ENCODE data around the gene ARHGAP15. TPM values are rescaled to one million over a fixed set of nuclear protein-coding genes. Genes with fewer than 3 reads are reported as not detected.

ARHGAP15 gene
- total RNA-seq, 1 donor from 2014 or later = 0.51 TPM

DNA sequence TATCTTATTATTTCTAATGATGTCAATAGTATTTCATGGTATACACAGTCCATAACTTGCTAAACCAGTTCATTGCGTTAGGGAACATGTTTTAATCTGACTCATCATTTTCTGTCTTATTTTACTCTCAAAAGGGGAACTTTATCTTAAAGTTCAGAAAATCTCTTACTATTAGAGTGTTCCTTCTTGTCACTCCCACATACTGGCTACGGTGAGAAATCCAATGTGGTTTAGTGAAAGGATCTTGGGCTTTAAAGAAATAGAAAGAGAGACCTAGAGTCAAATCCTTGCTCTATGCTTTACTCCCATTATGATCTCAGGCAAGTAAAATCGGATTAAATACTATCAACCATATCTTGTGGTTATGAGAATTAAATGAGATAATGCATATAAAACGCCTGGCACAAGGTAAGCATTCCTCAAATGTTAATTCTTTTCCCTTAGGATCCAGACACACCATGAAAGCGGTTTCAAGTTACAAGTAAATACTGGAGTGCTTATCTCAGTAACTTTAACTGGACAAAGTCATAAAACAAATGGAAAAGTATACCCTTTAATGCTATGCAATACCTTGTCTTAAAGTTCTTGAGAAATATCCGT is 576.0 kb downstream of the ARHGAP15 start:
- no peaks in the 10 kb centered on the region for H3K36me3 Mint-ChIP-seq
- peaks cover 42% of the 10 kb centered on the region for H3K4me1 Mint-ChIP-seq
- peak overlapping the region; percentile 62 for H3K27ac Mint-ChIP-seq
- H3K4me3 Mint-ChIP-seq = no peak overlapping the region
- no peaks in the 10 kb centered on the region for H3K27me3 Mint-ChIP-seq (ENCODE audit: low read depth)
- peaks cover 1% of the 10 kb centered on the region for H3K9me3 Mint-ChIP-seq
- TF ChIP-seq, protein P1, sequence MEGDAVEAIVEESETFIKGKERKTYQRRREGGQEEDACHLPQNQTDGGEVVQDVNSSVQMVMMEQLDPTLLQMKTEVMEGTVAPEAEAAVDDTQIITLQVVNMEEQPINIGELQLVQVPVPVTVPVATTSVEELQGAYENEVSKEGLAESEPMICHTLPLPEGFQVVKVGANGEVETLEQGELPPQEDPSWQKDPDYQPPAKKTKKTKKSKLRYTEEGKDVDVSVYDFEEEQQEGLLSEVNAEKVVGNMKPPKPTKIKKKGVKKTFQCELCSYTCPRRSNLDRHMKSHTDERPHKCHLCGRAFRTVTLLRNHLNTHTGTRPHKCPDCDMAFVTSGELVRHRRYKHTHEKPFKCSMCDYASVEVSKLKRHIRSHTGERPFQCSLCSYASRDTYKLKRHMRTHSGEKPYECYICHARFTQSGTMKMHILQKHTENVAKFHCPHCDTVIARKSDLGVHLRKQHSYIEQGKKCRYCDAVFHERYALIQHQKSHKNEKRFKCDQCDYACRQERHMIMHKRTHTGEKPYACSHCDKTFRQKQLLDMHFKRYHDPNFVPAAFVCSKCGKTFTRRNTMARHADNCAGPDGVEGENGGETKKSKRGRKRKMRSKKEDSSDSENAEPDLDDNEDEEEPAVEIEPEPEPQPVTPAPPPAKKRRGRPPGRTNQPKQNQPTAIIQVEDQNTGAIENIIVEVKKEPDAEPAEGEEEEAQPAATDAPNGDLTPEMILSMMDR (IDR thresholded peaks at IDR 0.05; ENCODE audit: unreplicated experiment) = no peak
- DNase-seq (ENCODE audit: low spot score in 2 of 2, unreplicated experiment in 2 of 2) = no peak

DNA sequence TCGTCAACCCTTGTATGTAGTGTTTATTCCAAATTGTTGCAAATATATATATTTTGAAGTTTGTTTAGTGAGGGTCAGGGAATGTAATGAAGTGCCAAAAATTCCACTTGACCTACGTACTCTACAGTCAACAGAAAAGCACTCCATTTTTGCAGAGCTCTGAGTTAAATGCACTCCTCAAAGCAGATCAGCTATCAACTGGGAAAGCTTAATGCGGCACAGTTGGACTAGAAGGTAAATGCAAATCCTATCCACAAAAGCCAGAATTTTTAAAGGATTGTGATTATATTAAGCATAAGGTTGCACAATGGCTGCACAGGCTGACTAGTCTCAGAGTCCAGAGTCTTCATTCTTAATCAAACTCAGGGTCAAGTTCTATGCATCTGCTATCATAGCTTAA is 577.1 kb downstream of the ARHGAP15 start:
- DNase-seq (ENCODE audit: low spot score in 2 of 2, unreplicated experiment in 2 of 2) = no peak
- peaks cover 9% of the 10 kb centered on the region for H3K9me3 Mint-ChIP-seq
- H3K27ac Mint-ChIP-seq = no peak overlapping the region
- H3K4me1 Mint-ChIP-seq = peaks cover 42% of the 10 kb centered on the region
- H3K4me3 Mint-ChIP-seq = no peak overlapping the region
- TF ChIP-seq, protein P1 (IDR thresholded peaks at IDR 0.05; ENCODE audit: unreplicated experiment) = no peak
- peaks cover 1% of the 10 kb centered on the region for H3K36me3 Mint-ChIP-seq
- H3K27me3 Mint-ChIP-seq (ENCODE audit: low read depth) = no peaks in the 10 kb centered on the region

DNA sequence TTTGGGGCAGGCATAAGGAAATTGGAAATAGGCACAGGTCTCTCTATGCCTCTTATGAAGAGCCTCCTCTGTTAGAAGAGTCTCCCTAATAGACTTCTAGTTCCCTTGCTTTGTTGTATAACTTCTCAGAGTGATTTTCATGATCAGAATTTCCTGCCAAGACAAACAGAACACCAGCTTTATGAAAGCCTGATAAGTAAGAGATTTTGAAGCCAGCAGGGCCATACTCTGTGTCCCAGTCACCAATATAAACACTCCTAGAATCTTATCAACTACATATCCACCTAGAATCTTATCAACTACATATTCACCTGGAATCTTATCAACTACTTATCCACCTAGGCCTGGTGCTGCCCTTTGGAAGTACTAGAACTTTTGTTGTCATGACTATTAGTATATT is 579.5 kb downstream of the ARHGAP15 start:
- Mint-ChIP-seq H3K4me1 (peaks cover 33% of the 10 kb centered on the region), H3K27me3 (ENCODE audit: low read depth) (no peaks in the 10 kb centered on the region), H3K4me3 (no peak overlapping the region), H3K36me3 (peaks cover 7% of the 10 kb centered on the region), H3K27ac (no peak overlapping the region), H3K9me3 (peaks cover 27% of the 10 kb centered on the region)
- DNase-seq (ENCODE audit: low spot score in 2 of 2, unreplicated experiment in 2 of 2) = no peak
- TF ChIP-seq, protein P1 (IDR thresholded peaks at IDR 0.05; ENCODE audit: unreplicated experiment) = no peak

DNA sequence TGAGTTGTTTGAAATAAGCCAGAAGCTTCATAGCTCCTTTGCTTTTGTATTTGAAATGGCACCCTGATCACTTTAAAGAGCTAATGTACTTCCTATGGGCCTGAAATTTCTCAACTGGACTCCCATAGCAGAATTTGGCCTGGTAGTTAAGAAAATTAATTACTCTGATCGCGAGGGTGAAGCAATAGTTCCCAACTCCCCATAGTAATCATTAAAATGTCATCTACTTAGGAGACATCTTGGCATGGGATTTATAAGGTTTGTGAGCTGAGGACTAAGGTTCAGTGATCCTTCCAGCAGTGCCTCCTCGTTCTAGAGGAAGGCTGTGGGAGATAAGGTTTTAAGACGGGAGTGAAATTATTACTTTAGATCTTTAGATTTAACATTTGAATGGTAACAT is 581.0 kb downstream of the ARHGAP15 start:
- H3K4me3 Mint-ChIP-seq = no peak overlapping the region
- no peak for DNase-seq (ENCODE audit: low spot score in 2 of 2, unreplicated experiment in 2 of 2)
- H3K4me1 Mint-ChIP-seq = peaks cover 21% of the 10 kb centered on the region
- H3K27me3 Mint-ChIP-seq (ENCODE audit: low read depth) = no peaks in the 10 kb centered on the region
- H3K27ac Mint-ChIP-seq = no peak overlapping the region
- TF ChIP-seq, protein P1 (IDR thresholded peaks at IDR 0.05; ENCODE audit: unreplicated experiment) = no peak
- H3K9me3 Mint-ChIP-seq = peaks cover 33% of the 10 kb centered on the region
- H3K36me3 Mint-ChIP-seq = peaks cover 11% of the 10 kb centered on the region

DNA sequence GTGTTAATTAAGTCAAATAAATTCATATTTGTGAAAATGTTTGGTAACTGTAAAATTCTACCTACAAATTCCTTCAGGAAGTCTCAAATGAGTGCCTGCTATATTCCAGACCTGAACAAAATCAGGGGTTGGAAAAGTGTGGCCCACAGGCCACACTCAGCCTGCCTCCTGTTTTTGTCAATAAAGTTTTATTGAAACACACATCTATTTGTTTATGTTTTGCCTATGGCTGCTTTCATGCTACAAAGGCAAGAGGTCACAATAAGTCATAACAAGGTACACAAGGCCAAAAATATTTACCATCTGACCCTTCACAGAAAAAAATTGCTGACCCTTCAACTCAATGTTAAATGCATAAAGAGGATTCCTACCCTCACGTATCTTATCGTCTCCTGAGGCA is 581.7 kb downstream of the ARHGAP15 start:
- TF ChIP-seq, protein P1 (IDR thresholded peaks at IDR 0.05; ENCODE audit: unreplicated experiment) = no peak
- H3K4me3 Mint-ChIP-seq = no peak overlapping the region
- H3K27ac Mint-ChIP-seq = no peak overlapping the region
- H3K27me3 Mint-ChIP-seq (ENCODE audit: low read depth) = no peaks in the 10 kb centered on the region
- peaks cover 14% of the 10 kb centered on the region for H3K4me1 Mint-ChIP-seq
- no peak for DNase-seq (ENCODE audit: low spot score in 2 of 2, unreplicated experiment in 2 of 2)
- H3K36me3 Mint-ChIP-seq = peaks cover 11% of the 10 kb centered on the region
- H3K9me3 Mint-ChIP-seq = peaks cover 33% of the 10 kb centered on the region

DNA sequence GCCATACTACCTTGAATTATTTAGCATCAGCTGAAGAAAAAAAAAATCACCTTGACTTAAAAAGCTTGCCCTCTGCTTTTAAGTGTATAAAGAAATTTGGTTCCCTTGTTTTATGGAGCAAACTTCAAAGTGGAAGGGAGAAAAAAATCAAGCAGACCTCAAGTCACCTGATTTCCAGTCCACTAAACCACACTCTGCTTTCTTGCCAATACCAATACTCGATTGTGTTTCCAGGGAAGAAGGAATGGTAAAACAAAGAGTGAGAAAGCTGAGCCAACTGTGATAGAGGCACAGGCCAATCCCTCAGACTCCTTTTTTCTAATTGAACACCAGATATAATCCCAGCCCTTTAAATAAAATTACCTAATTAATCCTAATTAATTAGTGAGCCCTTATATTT is 587.3 kb downstream of the ARHGAP15 start:
- TF ChIP-seq, protein P1 (IDR thresholded peaks at IDR 0.05; ENCODE audit: unreplicated experiment) = no peak
- DNase-seq (ENCODE audit: low spot score in 2 of 2, unreplicated experiment in 2 of 2) = no peak
- no peak overlapping the region for H3K27ac Mint-ChIP-seq
- no peak overlapping the region for H3K4me3 Mint-ChIP-seq
- H3K4me1 Mint-ChIP-seq = peaks cover 31% of the 10 kb centered on the region
- no peaks in the 10 kb centered on the region for H3K27me3 Mint-ChIP-seq (ENCODE audit: low read depth)
- peaks cover 23% of the 10 kb centered on the region for H3K9me3 Mint-ChIP-seq
- peaks cover 10% of the 10 kb centered on the region for H3K36me3 Mint-ChIP-seq

All from mesothelial cell of epicardium (in vitro differentiated cells).